ENCODE results near the gene ARG1. TPM values are rescaled to one million over a fixed set of nuclear protein-coding genes. Genes with fewer than 3 reads are reported as not detected.

ARG1 gene
- total RNA-seq, 2 experiments from 2014 or later, result not detected

- Histone ChIP-seq H3K9me2 (ENCODE audit: insufficient read depth, low read length) (no peaks in the 10 kb centered on the region), H3K4me1 (ENCODE audit: insufficient read depth, low read length, poor library complexity, severe bottlenecking) (no peaks in the 10 kb centered on the region), H2AFZ (ENCODE audit: low read length) (no peak overlapping the region), H3K36me3 (ENCODE audit: insufficient read depth, low read length) (peaks cover 17% of the 10 kb centered on the region), H3K4me3 (ENCODE audit: low read depth, low read length, poor library complexity, severe bottlenecking) (no peak overlapping the region), H3K79me2 (ENCODE audit: insufficient read depth, low read depth, low read length) (no peaks in the 10 kb centered on the region), H3K4me2 (ENCODE audit: low read length) (no peak overlapping the region), H3K9me3 (ENCODE audit: low read length) (no peaks in the 10 kb centered on the region), H3K27ac (ENCODE audit: low read depth, low read length, poor library complexity, severe bottlenecking) (no peak overlapping the region), H4K20me1 (ENCODE audit: insufficient read depth, low read length) (no peaks in the 10 kb centered on the region)
- no TSS peak for BruUV-seq (replicated peaks)
- intact Hi-C loops (cut with micrococcal nuclease; ENCODE audit: unreplicated experiment), result no loop called here
- TF ChIP-seq EZH2phosphoT487 (IDR thresholded peaks at IDR 0.05; ENCODE audit: borderline replicate concordance, low read depth, low read length) (no peak), CTCF (conservative IDR thresholded peaks at IDR 0.05; ENCODE audit: low read length) (no peak)
- CTCF ChIA-PET (ENCODE audit: unreplicated experiment), result interaction anchor here (1.0 kb wide), 1 partner anchor 376 kb away, joined by 3 read pairs; no protein-coding TSS in a partner anchor
- no peak for DNase-seq (ENCODE audit: low spot score)
- POLR2A ChIA-PET, result interaction anchor here (0.5 to 1.9 kb wide), 3 partner anchors 9 to 319 kb away, joined by 3 to 7 read pairs (median 4); no protein-coding TSS in a partner anchor
Measured at GRCh38 chr6:131575834-131576478, 2.9 kb downstream of the ARG1 start.

- Histone ChIP-seq H2AFZ (ENCODE audit: low read length) (no peak overlapping the region), H3K27ac (ENCODE audit: low read depth, low read length, poor library complexity, severe bottlenecking) (no peak overlapping the region), H3K9me2 (ENCODE audit: insufficient read depth, low read length) (no peaks in the 10 kb centered on the region), H3K4me2 (ENCODE audit: low read length) (no peak overlapping the region), H3K9me3 (ENCODE audit: low read length) (no peaks in the 10 kb centered on the region), H3K79me2 (ENCODE audit: insufficient read depth, low read depth, low read length) (no peaks in the 10 kb centered on the region), H3K4me1 (ENCODE audit: insufficient read depth, low read length, poor library complexity, severe bottlenecking) (no peaks in the 10 kb centered on the region), H3K36me3 (ENCODE audit: insufficient read depth, low read length) (peaks cover 69% of the 10 kb centered on the region), H3K4me3 (ENCODE audit: low read depth, low read length, poor library complexity, severe bottlenecking) (no peak overlapping the region), H4K20me1 (ENCODE audit: insufficient read depth, low read length) (no peaks in the 10 kb centered on the region)
- intact Hi-C loops (cut with micrococcal nuclease; ENCODE audit: unreplicated experiment), result no loop called here
- no peak for DNase-seq (ENCODE audit: low spot score)
- no peak for TF ChIP-seq EZH2phosphoT487 (IDR thresholded peaks at IDR 0.05; ENCODE audit: borderline replicate concordance, low read depth, low read length)
- no peak for TF ChIP-seq CTCF (conservative IDR thresholded peaks at IDR 0.05; ENCODE audit: low read length)
- CTCF ChIA-PET (ENCODE audit: unreplicated experiment), result no interaction called here
- POLR2A ChIA-PET, result no interaction called here
- BruUV-seq (replicated peaks), result no TSS peak
Measured at GRCh38 chr6:131581523-131581922, 8.5 kb downstream of the ARG1 start.

- Histone ChIP-seq H3K4me3 (ENCODE audit: low read depth, low read length, poor library complexity, severe bottlenecking) (no peak overlapping the region), H4K20me1 (ENCODE audit: insufficient read depth, low read length) (no peaks in the 10 kb centered on the region), H3K27ac (ENCODE audit: low read depth, low read length, poor library complexity, severe bottlenecking) (no peak overlapping the region), H3K79me2 (ENCODE audit: insufficient read depth, low read depth, low read length) (no peaks in the 10 kb centered on the region), H3K4me1 (ENCODE audit: insufficient read depth, low read length, poor library complexity, severe bottlenecking) (no peaks in the 10 kb centered on the region), H3K36me3 (ENCODE audit: insufficient read depth, low read length) (peaks cover 94% of the 10 kb centered on the region), H3K4me2 (ENCODE audit: low read length) (no peak overlapping the region), H3K9me2 (ENCODE audit: insufficient read depth, low read length) (no peaks in the 10 kb centered on the region), H2AFZ (ENCODE audit: low read length) (no peak overlapping the region), H3K9me3 (ENCODE audit: low read length) (no peaks in the 10 kb centered on the region)
- DNase-seq (ENCODE audit: low spot score), result no peak
- intact Hi-C loops (cut with micrococcal nuclease; ENCODE audit: unreplicated experiment), result no loop called here
- TF ChIP-seq CTCF (conservative IDR thresholded peaks at IDR 0.05; ENCODE audit: low read length), result no peak
- no peak for TF ChIP-seq EZH2phosphoT487 (IDR thresholded peaks at IDR 0.05; ENCODE audit: borderline replicate concordance, low read depth, low read length)
- CTCF ChIA-PET (ENCODE audit: unreplicated experiment), result no interaction called here
- no TSS peak for BruUV-seq (replicated peaks)
- POLR2A ChIA-PET, result interaction anchor here (0.6 kb wide), 1 partner anchor 815 kb away, joined by 3 read pairs; no protein-coding TSS in a partner anchor
Measured at GRCh38 chr6:131586543-131586942, 13.5 kb downstream of the ARG1 start.
